ENCODE results near the gene PHF21A.
A peak's percentile ranks its signal among the peaks of the same experiment; 100 is the strongest.

PHF21A gene

DNA sequence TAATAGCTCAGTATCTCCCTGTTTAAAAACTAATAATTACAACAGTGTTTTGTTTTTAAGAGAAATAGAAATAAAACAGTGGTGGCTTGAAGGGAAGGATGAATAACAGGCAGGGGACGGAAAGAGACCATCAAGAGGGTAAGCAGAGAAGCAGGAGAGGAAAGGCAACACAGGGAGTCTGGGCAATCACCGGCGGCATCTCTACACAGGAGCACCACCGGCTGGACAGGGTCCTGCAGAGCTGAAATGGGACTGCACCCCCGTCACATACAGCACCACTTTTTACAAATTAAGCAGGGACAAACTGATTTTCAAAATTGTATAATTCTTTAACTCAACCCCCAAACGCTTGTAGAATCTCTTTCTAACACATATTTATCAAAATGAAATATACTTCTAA lies 18.4 kb downstream of the PHF21A start:
- H3K4me3 ChIP-seq (ENCODE audit: low read depth in 1 of 2, low read length in 1 of 2): no peak overlapping the region
- no peaks in the 10 kb centered on the region for H3K36me3 ChIP-seq
- no peaks in the 10 kb centered on the region for H3K27me3 ChIP-seq
- H3K9me3 ChIP-seq: no peaks in the 10 kb centered on the region
- H3K4me1 ChIP-seq (ENCODE audit: control insufficient read depth in 1 of 2, insufficient read depth in 1 of 2, low read depth in 1 of 2, low read length in 1 of 2): peaks cover 18 to 40% of the 10 kb centered on the region in 2 experiments
- no peak overlapping the region for H3K27ac ChIP-seq
- TF ChIP-seq, protein P1, sequence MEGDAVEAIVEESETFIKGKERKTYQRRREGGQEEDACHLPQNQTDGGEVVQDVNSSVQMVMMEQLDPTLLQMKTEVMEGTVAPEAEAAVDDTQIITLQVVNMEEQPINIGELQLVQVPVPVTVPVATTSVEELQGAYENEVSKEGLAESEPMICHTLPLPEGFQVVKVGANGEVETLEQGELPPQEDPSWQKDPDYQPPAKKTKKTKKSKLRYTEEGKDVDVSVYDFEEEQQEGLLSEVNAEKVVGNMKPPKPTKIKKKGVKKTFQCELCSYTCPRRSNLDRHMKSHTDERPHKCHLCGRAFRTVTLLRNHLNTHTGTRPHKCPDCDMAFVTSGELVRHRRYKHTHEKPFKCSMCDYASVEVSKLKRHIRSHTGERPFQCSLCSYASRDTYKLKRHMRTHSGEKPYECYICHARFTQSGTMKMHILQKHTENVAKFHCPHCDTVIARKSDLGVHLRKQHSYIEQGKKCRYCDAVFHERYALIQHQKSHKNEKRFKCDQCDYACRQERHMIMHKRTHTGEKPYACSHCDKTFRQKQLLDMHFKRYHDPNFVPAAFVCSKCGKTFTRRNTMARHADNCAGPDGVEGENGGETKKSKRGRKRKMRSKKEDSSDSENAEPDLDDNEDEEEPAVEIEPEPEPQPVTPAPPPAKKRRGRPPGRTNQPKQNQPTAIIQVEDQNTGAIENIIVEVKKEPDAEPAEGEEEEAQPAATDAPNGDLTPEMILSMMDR (IDR thresholded peaks at IDR 0.05): no peak

- Histone ChIP-seq H3K36me3 (no peaks in the 10 kb centered on the region), H3K4me3 (ENCODE audit: low read depth in 1 of 2, low read length in 1 of 2) (no peak overlapping the region), H3K27ac (peak overlapping the region; percentile 53), H3K27me3 (no peaks in the 10 kb centered on the region), H3K9me3 (no peaks in the 10 kb centered on the region), H3K4me1 (ENCODE audit: control insufficient read depth in 1 of 2, insufficient read depth in 1 of 2, low read depth in 1 of 2, low read length in 1 of 2) (peaks cover 5 to 23% of the 10 kb centered on the region in 2 experiments)
- TF ChIP-seq, protein P1 (IDR thresholded peaks at IDR 0.05): no peak
These were observed 20.6 kb downstream of the PHF21A start for GRCh38 chr11:46100670-46101069.

- Histone ChIP-seq H3K27me3 (no peaks in the 10 kb centered on the region), H3K27ac (peak overlapping the region; percentile 53), H3K4me3 (ENCODE audit: low read depth in 1 of 2, low read length in 1 of 2) (no peak overlapping the region), H3K9me3 (no peaks in the 10 kb centered on the region), H3K36me3 (no peaks in the 10 kb centered on the region), H3K4me1 (ENCODE audit: control insufficient read depth in 1 of 2, insufficient read depth in 1 of 2, low read depth in 1 of 2, low read length in 1 of 2) (peaks cover 0 to 16% of the 10 kb centered on the region in 2 experiments)
- TF ChIP-seq, protein P1 (IDR thresholded peaks at IDR 0.05): no peak
These were observed 21.3 kb downstream of the PHF21A start for GRCh38 chr11:46099963-46100316.

DNA sequence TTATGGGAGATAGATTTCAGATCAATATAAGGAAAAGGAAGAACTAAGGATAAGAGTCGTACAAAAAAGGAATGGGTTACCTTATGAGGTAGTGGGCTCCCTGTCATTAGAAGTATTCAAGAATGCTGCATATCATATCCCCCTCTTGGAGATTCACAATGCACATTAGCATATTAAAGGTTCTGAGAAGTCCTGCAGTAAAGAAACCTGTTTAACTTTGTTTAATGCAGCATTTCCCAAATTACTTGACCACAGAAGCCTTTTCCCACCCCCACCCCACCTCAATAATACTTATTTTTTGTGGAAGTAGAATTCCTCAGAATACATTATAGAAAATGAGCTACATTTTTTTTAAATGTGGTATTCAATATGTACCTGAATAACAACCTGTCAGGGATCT lies 30.9 kb downstream of the PHF21A start:
- H3K36me3 ChIP-seq: peaks cover 36% of the 10 kb centered on the region
- TF ChIP-seq, protein P1 (IDR thresholded peaks at IDR 0.05): no peak

GRCh38 chr11:46079662-46080061 lies 41.6 kb downstream of the PHF21A start:
- H3K27me3 ChIP-seq: no peaks in the 10 kb centered on the region

More for the DNA sequence above, 30.9 kb downstream of the PHF21A start:
- Histone ChIP-seq H3K4me3 (ENCODE audit: low read depth in 1 of 2, low read length in 1 of 2) (no peak overlapping the region), H3K27me3 (no peaks in the 10 kb centered on the region), H3K9me3 (no peaks in the 10 kb centered on the region), H3K4me1 (ENCODE audit: control insufficient read depth in 1 of 2, insufficient read depth in 1 of 2, low read depth in 1 of 2, low read length in 1 of 2) (no peaks in the 10 kb centered on the region), H3K27ac (no peak overlapping the region)

More at GRCh38 chr11:46079662-46080061, 41.6 kb downstream of the PHF21A start:
- Histone ChIP-seq H3K9me3 (no peaks in the 10 kb centered on the region), H3K4me3 (ENCODE audit: low read depth in 1 of 2, low read length in 1 of 2) (no peak overlapping the region), H3K4me1 (ENCODE audit: control insufficient read depth in 1 of 2, insufficient read depth in 1 of 2, low read depth in 1 of 2, low read length in 1 of 2) (no peaks in the 10 kb centered on the region), H3K36me3 (peaks cover 81% of the 10 kb centered on the region), H3K27ac (no peak overlapping the region)
- TF ChIP-seq, protein P1 (IDR thresholded peaks at IDR 0.05): no peak

Measured in neutrophil (primary cell).